ENCODE measurements around the gene OR1N2. TPM values are rescaled to one million over a fixed set of nuclear protein-coding genes. Genes with fewer than 3 reads are reported as not detected.
A peak's percentile ranks its signal among the peaks of the same experiment; 100 is the strongest.
"Not testable (repeated sequence)": the region's sequence is repeated elsewhere in the genome, so short reads cannot be mapped to it uniquely, and the experiment has no call there.

The OR1N2 gene
- total RNA-seq, 1 donor from 2014 or later = not detected

DNA sequence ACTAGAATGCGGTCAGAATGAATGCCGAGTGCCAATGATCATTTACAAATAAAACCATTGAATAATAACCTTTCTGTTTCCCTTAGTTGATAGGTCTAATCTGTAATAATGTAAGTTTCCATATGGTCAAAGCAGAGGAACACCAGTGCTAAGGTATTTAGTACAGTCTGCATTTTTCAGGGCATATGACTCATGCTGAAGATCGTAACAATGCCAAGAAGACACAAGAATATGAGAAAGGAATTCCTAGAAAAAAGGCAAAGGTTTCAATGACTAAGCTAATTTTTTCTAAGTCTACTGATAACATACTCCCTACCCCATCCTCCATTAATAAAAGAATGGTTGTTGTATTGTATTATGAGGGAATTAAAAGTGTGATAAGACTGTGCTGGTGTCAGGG, 27.4 kb downstream of the OR1N2 start:
- no peak for FAIRE-seq
- peak; percentile 55 for DNase-seq (ENCODE audit: low read depth)
- TF ChIP-seq, protein P1, sequence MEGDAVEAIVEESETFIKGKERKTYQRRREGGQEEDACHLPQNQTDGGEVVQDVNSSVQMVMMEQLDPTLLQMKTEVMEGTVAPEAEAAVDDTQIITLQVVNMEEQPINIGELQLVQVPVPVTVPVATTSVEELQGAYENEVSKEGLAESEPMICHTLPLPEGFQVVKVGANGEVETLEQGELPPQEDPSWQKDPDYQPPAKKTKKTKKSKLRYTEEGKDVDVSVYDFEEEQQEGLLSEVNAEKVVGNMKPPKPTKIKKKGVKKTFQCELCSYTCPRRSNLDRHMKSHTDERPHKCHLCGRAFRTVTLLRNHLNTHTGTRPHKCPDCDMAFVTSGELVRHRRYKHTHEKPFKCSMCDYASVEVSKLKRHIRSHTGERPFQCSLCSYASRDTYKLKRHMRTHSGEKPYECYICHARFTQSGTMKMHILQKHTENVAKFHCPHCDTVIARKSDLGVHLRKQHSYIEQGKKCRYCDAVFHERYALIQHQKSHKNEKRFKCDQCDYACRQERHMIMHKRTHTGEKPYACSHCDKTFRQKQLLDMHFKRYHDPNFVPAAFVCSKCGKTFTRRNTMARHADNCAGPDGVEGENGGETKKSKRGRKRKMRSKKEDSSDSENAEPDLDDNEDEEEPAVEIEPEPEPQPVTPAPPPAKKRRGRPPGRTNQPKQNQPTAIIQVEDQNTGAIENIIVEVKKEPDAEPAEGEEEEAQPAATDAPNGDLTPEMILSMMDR (IDR thresholded peaks at IDR 0.05; ENCODE audit: insufficient read depth, low read length, severe bottlenecking) = no peak
- Histone ChIP-seq H3K36me3 (ENCODE audit: control insufficient read depth, insufficient read depth, low read length) (no peaks in the 10 kb centered on the region), H3K27me3 (ENCODE audit: control insufficient read depth, insufficient read depth, low read length) (no peaks in the 10 kb centered on the region), H3K4me3 (ENCODE audit: low read depth, low read length) (no peak overlapping the region)

GRCh38 chr9:122583284-122583683, 30.4 kb downstream of the OR1N2 start, which contains the start of gene OR1L8:
OR1L8 (minus strand) TSS chr9:122583384; CDS start chr9:122568477, 14,907 bp downstream.
- DNase-seq (ENCODE audit: low read depth); H3K36me3 ChIP-seq (ENCODE audit: control insufficient read depth, insufficient read depth, low read length); H3K27me3 ChIP-seq (ENCODE audit: control insufficient read depth, insufficient read depth, low read length); FAIRE-seq; H3K4me3 ChIP-seq (ENCODE audit: low read depth, low read length): not testable (repeated sequence)

Other genes starting within 250 kb of the OR1N2 start
- gene PTGS1, start 182.1 kb upstream of the OR1N2 start, total RNA-seq = 0.77 and 1.3 TPM in 2 replicates
- gene OR1J1, start 75.2 kb upstream of the OR1N2 start, total RNA-seq = not detected in 2 replicates
- gene OR1J2, start 42.3 kb upstream of the OR1N2 start, total RNA-seq = not detected in 2 replicates
- not detected in 2 replicates for gene OR1J4, start 34.0 kb upstream of the OR1N2 start, total RNA-seq
- not detected in 2 replicates for gene OR1N1, start 25.8 kb upstream of the OR1N2 start, total RNA-seq
- gene OR1L8, start 30.3 kb downstream of the OR1N2 start, total RNA-seq = not detected in 2 replicates
- not detected in 2 replicates for gene OR1Q1, start 61.6 kb downstream of the OR1N2 start, total RNA-seq
- gene OR1B1, start 104.5 kb downstream of the OR1N2 start, total RNA-seq = not detected in 2 replicates
- gene OR1L1, start 108.6 kb downstream of the OR1N2 start, total RNA-seq = not detected in 2 replicates
- gene OR1L3, start 122.0 kb downstream of the OR1N2 start, total RNA-seq = not detected in 2 replicates
- gene OR1L4, start 170.9 kb downstream of the OR1N2 start, total RNA-seq = not detected in 2 replicates
- not detected in 2 replicates for gene OR1L6, start 189.2 kb downstream of the OR1N2 start, total RNA-seq
- not detected in 2 replicates for gene OR5C1, start 235.8 kb downstream of the OR1N2 start, total RNA-seq
- gene OR1K1, start 247.0 kb downstream of the OR1N2 start, total RNA-seq = not detected in 2 replicates

Measured in bronchial epithelial cell (primary cell).